Lower leg skin (tissue), 4 donors: ENCODE data around the gene NRXN2. TPM values are rescaled to one million over a fixed set of nuclear protein-coding genes. Genes with fewer than 3 reads are reported as not detected.

Experiments
- DNase-seq, 2 donors: peaks; one replicate each; pipeline ENCODE4 v3.0.0-alpha.2; 2019; ENCODE audit warnings: low spot score in 2 of 2
- H3K4me3 ChIP-seq: fragments of 200-600 bp; sonication (generic); 2 replicates; pipeline ENCODE4 v1.5.1; 2017; ENCODE audit warnings: mild to moderate bottlenecking, low read depth; ENCODE audit not compliant: poor library complexity, severe bottlenecking
- CTCF ChIP-seq, 3 donors: fragments of 450-650 bp; IDR thresholded peaks; one replicate each; pipeline ENCODE4 v1.5.1; 2016; ENCODE audit warnings: antibody characterized with exemption in 3 of 3, mild to moderate bottlenecking in 3 of 3, moderate library complexity in 2 of 3
- POLR2A ChIP-seq, 2 donors: fragments of 450-650 bp; IDR thresholded peaks; one replicate each; pipeline ENCODE4 v1.6.1; 2016 to 2017; ENCODE audit warnings: antibody characterized with exemption in 2 of 2, mild to moderate bottlenecking in 1 of 2, moderate library complexity in 1 of 2
- WGBS, 2 donors: methylation state at CpG; one replicate each; pipeline ENCODE4 v1.1.5; 2018; 5-methylcytosine and 5-hydroxymethylcytosine counted together
- intact Hi-C: fragments of 100-400 bp; cut with DNase I; formaldehyde crosslinking; loops from one replicate; pipeline ENCODE4 v1.15.0; 2023; ENCODE audit warnings: low total_unique reads
- total RNA-seq, 4 donors: library from RNA; depleted of rRNA; stranded (reverse); fragments of >200 nt; gene quantifications; one replicate each; pipeline ENCODE4 v1.1.0, GENCODE V29; 2016

NRXN2 gene
- total RNA-seq, 4 donors from 2014 or later: 0.27 to 7.0 (median 1.1) TPM; not detected in 1

GRCh38 chr11:64768300-64768694 is 45.3 kb upstream of the NRXN2 start:
- H3K4me3 ChIP-seq: no peak overlapping the region
- intact Hi-C loops: no loop called here
- no peak for TF ChIP-seq CTCF (IDR thresholded peaks at IDR 0.05)
- TF ChIP-seq POLR2A (IDR thresholded peaks at IDR 0.05): no peak
- DNase-seq: no peak
- WGBS, 2 donors: 85% methylated on average over 6 of the region's 6 CpGs

- TF ChIP-seq POLR2A (IDR thresholded peaks at IDR 0.05) (no peak), CTCF (IDR thresholded peaks at IDR 0.05) (peak in 1 of 3 donors; percentile 25)
- intact Hi-C loops: no loop called here
- peak in 1 of 2 donors; percentile 93 for DNase-seq
- 50 to 60% methylated on average over 13 to 17 of the region's 19 CpGs for WGBS, 2 donors
- H3K4me3 ChIP-seq: no peak overlapping the region
Observed at GRCh38 chr11:64767344-64768299, 44.6 kb upstream of the NRXN2 start.

DNA sequence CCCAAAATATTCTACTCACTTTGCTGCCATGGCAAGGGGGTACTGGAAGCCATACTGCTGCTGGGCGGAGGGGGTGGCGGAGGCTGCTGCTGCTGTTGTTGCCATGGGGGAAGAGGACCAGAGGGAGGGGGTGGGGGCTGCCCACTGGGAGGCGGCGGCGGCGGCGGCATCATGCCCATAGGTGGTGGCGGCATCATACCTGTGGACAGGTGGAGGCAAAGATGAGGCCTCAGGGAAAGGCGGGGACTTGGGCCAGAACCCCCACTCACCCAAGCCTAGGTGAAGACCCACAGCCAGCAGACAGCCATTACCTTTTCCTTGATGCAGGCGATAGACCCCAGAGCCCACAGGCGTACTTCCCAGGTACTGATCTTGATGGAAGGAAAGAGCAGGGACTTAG is 43.9 kb upstream of the NRXN2 start:
- H3K4me3 ChIP-seq: no peak overlapping the region
- intact Hi-C loops: no loop called here
- 88 to 94% methylated on average over 11 of the region's 11 CpGs for WGBS, 2 donors
- DNase-seq: no peak
- TF ChIP-seq CTCF (IDR thresholded peaks at IDR 0.05) (no peak), POLR2A (IDR thresholded peaks at IDR 0.05) (no peak)

DNA sequence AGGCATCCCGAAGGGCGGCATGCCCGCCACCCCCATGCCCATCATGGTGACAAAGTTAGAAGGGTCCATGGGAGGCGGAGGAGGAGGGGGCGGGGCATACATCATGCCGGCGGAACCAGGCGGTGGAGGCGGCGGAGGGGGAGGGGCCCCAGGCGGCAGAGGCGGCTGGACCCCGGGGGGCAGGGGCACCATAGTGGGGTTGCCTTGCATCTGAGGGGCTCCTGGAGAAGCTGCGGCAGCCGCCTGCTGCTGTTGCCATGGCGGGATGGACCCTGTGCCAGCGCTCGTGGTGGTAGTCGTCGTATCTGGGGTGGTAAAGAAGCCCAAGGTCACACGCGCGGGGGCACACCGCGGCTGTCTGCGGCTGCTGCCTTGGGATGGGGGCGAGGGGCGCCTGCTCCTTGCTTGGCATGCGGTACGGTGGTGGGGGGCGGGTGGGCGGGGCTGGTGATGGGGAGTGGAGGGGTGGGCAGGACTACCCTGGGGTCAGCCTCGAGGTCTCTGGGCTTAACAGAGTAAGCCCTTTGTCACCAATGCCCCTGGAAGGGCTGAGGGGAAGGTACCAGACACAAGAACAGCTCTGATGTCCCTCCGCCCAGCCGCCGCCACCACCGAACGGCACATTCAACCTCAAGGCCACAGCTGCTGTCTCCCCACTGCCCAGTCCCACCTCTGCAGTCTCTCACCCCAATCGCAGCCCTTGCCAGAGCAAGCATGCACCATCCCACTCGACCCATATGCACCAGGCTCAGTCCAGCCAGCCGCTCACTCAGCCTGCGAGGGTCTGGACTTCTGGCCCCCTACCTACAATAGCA is 43.1 kb upstream of the NRXN2 start:
- intact Hi-C loops: no loop called here
- H3K4me3 ChIP-seq: no peak overlapping the region
- 91 to 93% methylated on average over 30 to 42 of the region's 42 CpGs for WGBS, 2 donors
- TF ChIP-seq POLR2A (IDR thresholded peaks at IDR 0.05) (no peak), CTCF (IDR thresholded peaks at IDR 0.05) (no peak)
- DNase-seq: peak in 1 of 2 donors; percentile 76

GRCh38 chr11:64765291-64765850 is 42.4 kb upstream of the NRXN2 start:
- intact Hi-C loops: no loop called here
- peak in 1 of 2 donors; percentile 83 for DNase-seq
- 88 to 90% methylated on average over 30 of the region's 30 CpGs for WGBS, 2 donors
- no peak for TF ChIP-seq CTCF (IDR thresholded peaks at IDR 0.05)
- no peak for TF ChIP-seq POLR2A (IDR thresholded peaks at IDR 0.05)
- no peak overlapping the region for H3K4me3 ChIP-seq
